ENCODE results near the gene ENPP6. TPM values are rescaled to one million over a fixed set of nuclear protein-coding genes. Genes with fewer than 3 reads are reported as not detected.

ENPP6 gene
- total RNA-seq, 1 experiment from 2014 or later: not detected

- POLR2A ChIA-PET: interaction anchor here (0.7 to 8.1 kb wide), 19 partner anchors 11 to 758 kb away, joined by 3 to 84 read pairs (median 4); partner anchors contain the start of genes CASP3, CENPU, IRF2 and PRIMPOL
- intact Hi-C loops (cut with micrococcal nuclease): loop anchor here (1.0 to 10.0 kb wide), 7 partner anchors 120 to 871 kb away; partner anchors contain the start of genes CASP3, CENPU, IRF2 and PRIMPOL
- TF ChIP-seq CTCF (IDR thresholded peaks at IDR 0.05; ENCODE audit: unreplicated experiment): peak; percentile 78
- H3K27me3 Mint-ChIP-seq (ENCODE audit: insufficient read depth, unreplicated experiment): no peaks in the 10 kb centered on the region
- H3K36me3 Mint-ChIP-seq (ENCODE audit: insufficient read depth, unreplicated experiment): peaks cover 7% of the 10 kb centered on the region
- DNase-seq (ENCODE audit: unreplicated experiment): peak; percentile 95
- H3K27ac Mint-ChIP-seq (ENCODE audit: low read depth, unreplicated experiment): no peak overlapping the region
- no peak overlapping the region for H3K4me3 Mint-ChIP-seq (ENCODE audit: unreplicated experiment)
- no peaks in the 10 kb centered on the region for H3K9me3 Mint-ChIP-seq (ENCODE audit: unreplicated experiment)
- no TSS peak for BruUV-seq (replicated peaks)
- H3K4me1 Mint-ChIP-seq (ENCODE audit: insufficient read depth, unreplicated experiment): peaks cover 11% of the 10 kb centered on the region
- CTCF ChIA-PET: interaction anchor here (0.6 to 7.7 kb wide), 36 partner anchors 9 to 831 kb away, joined by 3 to 53 read pairs (median 5); partner anchors contain the start of gene IRF2
These were observed 46.4 kb upstream of the ENPP6 start for GRCh38 chr4:184263910-184264732.

- no peak for TF ChIP-seq CTCF (IDR thresholded peaks at IDR 0.05; ENCODE audit: unreplicated experiment)
- no peak overlapping the region for H3K27ac Mint-ChIP-seq (ENCODE audit: low read depth, unreplicated experiment)
- BruUV-seq (replicated peaks): no TSS peak
- peaks cover 7% of the 10 kb centered on the region for H3K36me3 Mint-ChIP-seq (ENCODE audit: insufficient read depth, unreplicated experiment)
- H3K9me3 Mint-ChIP-seq (ENCODE audit: unreplicated experiment): no peaks in the 10 kb centered on the region
- ChIA-PET CTCF (interaction anchor here (0.6 to 7.7 kb wide), 32 partner anchors 10 to 742 kb away, joined by 3 to 53 read pairs (median 4); partner anchors contain the start of gene IRF2), POLR2A (interaction anchor here (1.0 to 8.1 kb wide), 11 partner anchors 11 to 471 kb away, joined by 3 to 84 read pairs (median 5); partner anchors contain the start of genes CENPU and IRF2)
- DNase-seq (ENCODE audit: unreplicated experiment): no peak
- intact Hi-C loops (cut with micrococcal nuclease): loop anchor here (5.0 to 10.0 kb wide), 4 partner anchors 384 to 871 kb away; partner anchors contain the start of genes CASP3, CENPU and PRIMPOL
- no peak overlapping the region for H3K4me3 Mint-ChIP-seq (ENCODE audit: unreplicated experiment)
- H3K27me3 Mint-ChIP-seq (ENCODE audit: insufficient read depth, unreplicated experiment): no peaks in the 10 kb centered on the region
- H3K4me1 Mint-ChIP-seq (ENCODE audit: insufficient read depth, unreplicated experiment): peaks cover 11% of the 10 kb centered on the region
These were observed 45.8 kb upstream of the ENPP6 start for GRCh38 chr4:184263461-184263860.

GRCh38 chr4:184262901-184263300, 45.2 kb upstream of the ENPP6 start:
- peaks cover 8% of the 10 kb centered on the region for H3K4me1 Mint-ChIP-seq (ENCODE audit: insufficient read depth, unreplicated experiment)
- ChIA-PET CTCF (interaction anchor here (0.6 to 7.7 kb wide), 19 partner anchors 11 to 742 kb away, joined by 3 to 53 read pairs (median 7); no protein-coding TSS in a partner anchor), POLR2A (interaction anchor here (1.0 to 8.1 kb wide), 3 partner anchors 213 to 386 kb away, joined by 3 to 84 read pairs (median 4); no protein-coding TSS in a partner anchor)
- intact Hi-C loops (cut with micrococcal nuclease): loop anchor here (5.0 to 10.0 kb wide), 4 partner anchors 384 to 872 kb away; partner anchors contain the start of genes CASP3, CENPU and PRIMPOL
- peaks cover 7% of the 10 kb centered on the region for H3K36me3 Mint-ChIP-seq (ENCODE audit: insufficient read depth, unreplicated experiment)
- no peak for TF ChIP-seq CTCF (IDR thresholded peaks at IDR 0.05; ENCODE audit: unreplicated experiment)
- no TSS peak for BruUV-seq (replicated peaks)
- H3K4me3 Mint-ChIP-seq (ENCODE audit: unreplicated experiment): no peak overlapping the region
- no peaks in the 10 kb centered on the region for H3K9me3 Mint-ChIP-seq (ENCODE audit: unreplicated experiment)
- H3K27ac Mint-ChIP-seq (ENCODE audit: low read depth, unreplicated experiment): no peak overlapping the region
- no peak for DNase-seq (ENCODE audit: unreplicated experiment)
- H3K27me3 Mint-ChIP-seq (ENCODE audit: insufficient read depth, unreplicated experiment): no peaks in the 10 kb centered on the region

- no TSS peak for BruUV-seq (replicated peaks)
These were observed 43.6 kb upstream of the ENPP6 start for GRCh38 chr4:184261246-184261645.

More at GRCh38 chr4:184261246-184261645, 43.6 kb upstream of the ENPP6 start:
- Mint-ChIP-seq H3K36me3 (ENCODE audit: insufficient read depth, unreplicated experiment) (peaks cover 7% of the 10 kb centered on the region), H3K9me3 (ENCODE audit: unreplicated experiment) (no peaks in the 10 kb centered on the region), H3K27ac (ENCODE audit: low read depth, unreplicated experiment) (no peak overlapping the region), H3K4me1 (ENCODE audit: insufficient read depth, unreplicated experiment) (no peaks in the 10 kb centered on the region), H3K27me3 (ENCODE audit: insufficient read depth, unreplicated experiment) (no peaks in the 10 kb centered on the region), H3K4me3 (ENCODE audit: unreplicated experiment) (no peak overlapping the region)
- ChIA-PET POLR2A (interaction anchor here (0.6 to 1.0 kb wide), 2 partner anchors 153 to 276 kb away, joined by 3 read pairs; no protein-coding TSS in a partner anchor), CTCF (interaction anchor here (0.6 to 7.7 kb wide), 2 partner anchors 9 to 18 kb away, joined by 3 to 53 read pairs; no protein-coding TSS in a partner anchor)
- no peak for DNase-seq (ENCODE audit: unreplicated experiment)
- intact Hi-C loops (cut with micrococcal nuclease): loop anchor here (5.0 to 10.0 kb wide), 4 partner anchors 386 to 874 kb away; partner anchors contain the start of genes CASP3, CENPU and PRIMPOL
- no peak for TF ChIP-seq CTCF (IDR thresholded peaks at IDR 0.05; ENCODE audit: unreplicated experiment)

All from MCF 10A (cell line).